HG03280 (cell line): Measurements from ENCODE around the gene PTPRN2.
"Not testable (repeated sequence)": the region's sequence is repeated elsewhere in the genome, so short reads cannot be mapped to it uniquely, and the experiment has no call there.

Experiments
- ATAC-seq: cut with Tn5 transposase; IDR thresholded peaks from one replicate; pipeline ENCODE4 v1.9.1; 2021; ENCODE audit warnings: mild to moderate bottlenecking, moderate library complexity; ENCODE audit not compliant: unreplicated experiment

Gene PTPRN2

DNA sequence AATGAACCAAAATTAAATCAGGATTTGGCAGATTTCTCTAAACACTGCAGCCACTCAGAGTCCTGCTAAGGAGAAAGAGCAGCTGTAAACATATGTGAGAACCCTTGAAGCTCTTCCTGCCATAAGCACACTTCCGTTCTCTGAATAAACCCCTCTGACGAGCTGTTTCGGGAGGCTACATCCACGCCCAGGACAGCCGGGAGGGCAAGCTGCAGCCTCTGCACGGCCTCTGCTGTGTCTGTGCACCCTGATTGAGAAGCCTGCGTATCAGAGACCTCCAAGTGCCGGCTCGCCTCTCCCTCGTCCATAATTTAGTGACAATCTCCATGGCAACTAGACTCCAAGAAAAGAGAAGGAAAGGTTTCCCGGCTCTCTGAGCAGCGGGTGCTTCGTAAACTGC lies 114.4 kb downstream of the PTPRN2 start:
- ATAC-seq = no peak

DNA sequence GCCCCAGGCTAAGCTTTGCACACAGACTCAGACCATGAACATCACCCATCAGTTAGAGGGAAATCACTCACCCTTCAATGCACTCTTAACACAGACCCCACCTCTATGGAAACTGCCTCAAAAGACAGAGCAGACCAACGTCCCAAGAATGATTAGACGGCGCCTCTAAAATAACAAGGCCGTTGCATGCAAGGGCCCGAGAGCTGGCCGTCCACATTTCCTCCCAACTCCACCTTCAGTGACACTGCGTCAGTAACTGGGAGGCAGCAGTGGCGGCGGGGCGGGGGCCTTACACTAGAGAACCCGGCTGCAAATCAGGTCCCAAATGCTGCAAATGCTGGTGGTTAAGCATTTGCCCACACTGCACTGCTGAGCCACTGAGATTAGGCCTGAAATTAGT lies 115.0 kb downstream of the PTPRN2 start:
- no peak for ATAC-seq

DNA sequence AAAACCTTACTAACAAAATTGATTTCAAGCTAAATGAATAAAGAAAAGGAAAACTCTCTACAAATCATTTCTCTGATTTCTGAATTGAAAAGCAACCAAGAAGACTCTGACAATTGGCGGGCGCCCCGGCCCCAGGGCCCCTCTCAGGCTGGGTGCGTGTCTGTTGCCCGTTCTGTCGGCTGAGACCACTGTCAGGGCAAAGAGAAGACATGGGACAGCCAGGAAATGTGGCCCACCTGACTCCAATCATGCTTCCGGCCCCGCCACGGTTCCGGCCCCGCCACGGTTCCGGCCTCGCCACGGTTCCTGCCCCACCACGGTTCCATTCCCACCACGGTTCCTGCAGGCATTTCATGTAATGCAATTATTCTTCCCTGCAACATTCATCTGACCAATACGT lies 115.9 kb downstream of the PTPRN2 start:
- no peak for ATAC-seq

GRCh38 chr7:158470336-158470735 lies 117.3 kb downstream of the PTPRN2 start:
- no peak for ATAC-seq

GRCh38 chr7:158469396-158470051 lies 118.1 kb downstream of the PTPRN2 start:
- no peak for ATAC-seq

DNA sequence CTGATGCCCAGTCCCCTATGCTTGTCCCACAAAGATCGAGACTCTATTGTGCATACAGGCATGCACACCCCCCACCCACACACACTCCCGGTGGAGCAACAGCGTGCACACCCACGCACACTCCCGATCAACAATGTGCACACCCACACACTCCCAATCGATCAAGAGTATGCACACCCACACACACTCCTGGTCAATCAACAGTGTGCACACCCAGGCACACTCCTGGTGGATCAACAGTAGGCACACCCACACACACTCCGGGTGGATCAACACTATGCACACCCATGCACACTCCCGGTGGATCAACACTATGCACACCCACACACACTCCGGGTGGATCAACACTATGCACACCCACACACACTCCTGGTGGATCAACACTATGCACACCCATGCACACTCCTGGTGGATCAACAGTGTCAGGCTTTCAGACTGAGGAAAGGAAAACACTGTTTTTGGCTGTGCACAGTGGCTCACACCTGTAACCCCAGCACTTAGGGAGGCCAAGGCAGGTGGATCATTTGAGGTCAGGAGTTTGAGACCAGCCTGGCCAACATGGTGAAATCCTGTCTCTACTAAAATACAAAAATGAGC lies 118.8 kb downstream of the PTPRN2 start:
- no peak for ATAC-seq

DNA sequence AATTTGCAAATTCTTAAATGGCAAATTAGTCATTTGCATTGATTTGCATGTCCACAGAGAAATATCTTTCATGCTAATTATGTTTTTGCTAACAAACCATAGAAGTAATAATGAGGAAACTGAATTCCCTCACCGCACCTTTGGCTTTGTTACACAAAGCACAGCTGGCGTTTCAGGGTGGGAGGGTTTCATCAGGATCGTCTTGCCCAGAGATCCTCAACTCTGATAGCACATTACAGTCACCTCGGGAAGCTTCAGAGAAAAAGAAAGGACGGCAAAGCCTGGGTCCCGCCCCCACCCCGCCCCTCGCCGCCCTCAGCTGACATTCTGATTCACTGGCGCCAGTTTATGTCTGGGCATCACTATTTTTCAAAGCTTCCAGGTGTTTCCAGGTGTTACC lies 119.4 kb downstream of the PTPRN2 start:
- ATAC-seq = no peak

DNA sequence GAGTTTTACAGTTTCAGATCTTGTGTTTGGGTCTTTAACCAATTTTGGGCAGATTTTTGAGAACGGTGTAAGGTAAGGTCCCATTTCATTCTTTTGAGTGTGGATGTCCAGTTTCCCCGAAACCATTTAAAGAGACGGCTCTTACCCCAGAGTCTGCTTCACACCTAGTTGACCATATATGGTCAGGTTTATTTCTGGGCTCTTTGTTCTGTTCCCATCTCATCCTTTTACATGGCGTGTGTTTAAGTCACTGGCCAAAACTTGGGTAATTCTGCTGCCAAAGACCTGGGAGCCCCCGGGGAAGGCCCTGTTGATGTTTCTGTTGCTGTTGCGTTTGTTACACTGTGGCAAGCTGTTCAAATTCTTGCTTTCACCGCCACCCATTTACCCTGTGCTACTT lies 120.1 kb downstream of the PTPRN2 start:
- no peak for ATAC-seq

GRCh38 chr7:158463317-158463716 lies 124.3 kb downstream of the PTPRN2 start:
- ATAC-seq = no peak

- ATAC-seq = no peak
These were observed 125.8 kb downstream of the PTPRN2 start for GRCh38 chr7:158461824-158462223.

DNA sequence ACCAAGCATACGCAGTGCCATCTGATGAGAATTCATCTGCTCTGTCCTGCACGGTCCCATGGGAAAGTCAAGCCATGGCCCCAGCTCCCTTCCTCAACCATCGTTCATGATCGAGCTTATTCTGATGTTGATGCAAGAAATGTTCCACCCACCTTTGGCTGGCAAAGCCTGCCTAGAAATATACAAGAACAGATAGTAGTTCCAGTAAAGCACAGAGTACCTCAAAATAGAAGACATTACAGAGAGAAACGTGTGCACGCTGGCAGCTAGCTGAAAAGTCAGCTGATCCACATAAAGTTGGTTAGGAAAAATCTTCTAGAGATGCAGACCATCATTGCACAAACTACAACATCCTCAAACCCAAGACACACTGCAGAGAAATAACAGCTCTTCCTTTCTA lies 127.0 kb downstream of the PTPRN2 start:
- ATAC-seq = no peak

GRCh38 chr7:158458716-158459282 lies 128.8 kb downstream of the PTPRN2 start:
- ATAC-seq = no peak

DNA sequence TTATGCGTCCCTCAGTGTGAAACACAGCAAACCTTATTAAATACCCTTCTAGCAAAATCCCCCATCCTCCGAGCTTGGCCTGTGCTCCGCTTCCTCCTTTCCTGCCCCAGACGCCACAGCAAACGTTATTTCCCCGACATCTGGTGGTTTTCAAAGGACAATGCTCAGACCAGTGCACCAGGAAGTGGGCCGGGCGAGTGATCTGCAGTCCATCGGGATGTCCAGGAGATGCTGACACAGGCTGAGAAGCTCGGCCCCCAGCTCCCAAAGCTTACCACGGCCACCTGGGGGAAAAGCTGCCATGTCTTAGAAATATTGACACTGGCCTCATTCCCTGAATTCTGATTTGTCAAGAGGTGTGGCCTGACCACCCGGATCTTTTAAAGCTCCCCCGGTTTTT lies 129.5 kb downstream of the PTPRN2 start:
- ATAC-seq = no peak

DNA sequence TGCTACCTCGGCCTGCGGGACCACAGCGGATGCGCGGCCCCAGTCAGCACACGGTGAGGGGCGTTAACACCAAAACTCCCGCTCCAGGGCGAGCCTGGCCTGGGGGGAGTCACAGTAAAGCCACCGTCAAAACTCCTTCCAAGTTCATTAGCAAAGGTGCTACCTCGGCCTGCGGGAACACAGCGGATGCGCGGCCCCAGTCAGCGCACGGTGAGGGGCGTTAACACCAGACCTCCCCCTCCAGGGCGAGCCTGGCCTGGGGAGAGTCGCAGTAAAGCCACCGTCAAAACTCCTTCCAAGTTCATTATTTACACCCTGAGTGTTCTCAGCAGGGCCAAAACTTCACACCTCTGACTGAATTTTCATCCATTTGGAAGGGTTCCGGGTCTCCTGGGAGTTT lies 130.0 kb downstream of the PTPRN2 start:
- ATAC-seq = not testable (repeated sequence)

GRCh38 chr7:158454631-158455030 lies 133.0 kb downstream of the PTPRN2 start:
- no peak for ATAC-seq

GRCh38 chr7:158453663-158454062 lies 134.0 kb downstream of the PTPRN2 start:
- ATAC-seq = no peak

DNA sequence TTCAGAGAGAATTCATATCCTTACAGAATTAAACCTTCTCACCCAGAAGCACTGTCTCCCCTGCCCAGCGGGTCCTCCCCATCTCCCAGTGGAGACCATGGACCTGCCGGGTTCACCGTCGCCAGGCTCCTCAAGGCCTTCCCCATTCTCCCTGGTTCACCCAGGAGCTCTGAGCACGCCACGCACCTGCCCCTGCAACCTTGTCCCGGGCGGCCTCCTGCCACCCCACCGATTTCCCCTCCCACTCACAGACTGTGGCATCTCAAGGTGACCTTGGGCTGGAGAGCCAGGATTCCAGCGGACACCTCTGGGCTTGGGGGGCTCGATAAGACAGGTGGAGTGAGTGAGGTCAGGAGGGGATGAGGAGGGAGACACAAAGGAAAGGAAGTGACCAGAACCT lies 135.3 kb downstream of the PTPRN2 start:
- ATAC-seq = no peak

DNA sequence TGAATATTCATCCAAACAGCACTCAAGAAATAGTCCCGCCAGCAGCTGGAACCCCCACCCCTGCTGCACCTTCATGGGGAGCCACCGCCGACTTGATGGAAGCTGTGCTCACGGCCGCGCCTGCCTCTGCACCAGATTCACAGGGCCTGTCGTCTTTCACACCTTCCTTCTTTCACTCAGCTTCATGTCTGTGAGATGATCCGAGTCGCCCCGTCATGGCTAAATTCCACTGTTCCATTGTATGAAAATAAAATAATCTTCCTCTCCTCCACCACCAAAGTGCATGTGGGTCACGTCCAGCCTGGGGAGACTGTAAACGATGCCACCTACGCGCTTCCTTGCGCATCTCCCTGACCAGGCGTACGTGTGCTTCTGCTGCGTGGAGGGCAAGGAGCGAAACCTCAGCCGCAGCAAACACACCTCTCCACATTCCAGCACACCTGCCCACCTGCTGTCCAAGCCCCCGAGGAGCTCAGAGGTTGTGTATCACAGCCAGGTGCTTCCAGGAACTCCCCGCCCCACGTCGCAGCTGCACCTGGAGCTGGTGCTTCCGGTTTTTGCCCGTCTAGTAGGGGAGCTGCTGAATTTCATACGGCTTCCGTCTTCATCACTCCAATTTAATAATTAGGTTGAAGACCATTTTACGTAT lies 137.0 kb downstream of the PTPRN2 start:
- ATAC-seq = no peak

- ATAC-seq = no peak
These were observed 137.7 kb downstream of the PTPRN2 start for GRCh38 chr7:158449942-158450341.

- ATAC-seq = no peak
These were observed 138.4 kb downstream of the PTPRN2 start for GRCh38 chr7:158449266-158449665.

- no peak for ATAC-seq
These were observed 139.1 kb downstream of the PTPRN2 start for GRCh38 chr7:158448430-158449100.
